ENCODE data around the gene FMN1.

Gene FMN1

DNA sequence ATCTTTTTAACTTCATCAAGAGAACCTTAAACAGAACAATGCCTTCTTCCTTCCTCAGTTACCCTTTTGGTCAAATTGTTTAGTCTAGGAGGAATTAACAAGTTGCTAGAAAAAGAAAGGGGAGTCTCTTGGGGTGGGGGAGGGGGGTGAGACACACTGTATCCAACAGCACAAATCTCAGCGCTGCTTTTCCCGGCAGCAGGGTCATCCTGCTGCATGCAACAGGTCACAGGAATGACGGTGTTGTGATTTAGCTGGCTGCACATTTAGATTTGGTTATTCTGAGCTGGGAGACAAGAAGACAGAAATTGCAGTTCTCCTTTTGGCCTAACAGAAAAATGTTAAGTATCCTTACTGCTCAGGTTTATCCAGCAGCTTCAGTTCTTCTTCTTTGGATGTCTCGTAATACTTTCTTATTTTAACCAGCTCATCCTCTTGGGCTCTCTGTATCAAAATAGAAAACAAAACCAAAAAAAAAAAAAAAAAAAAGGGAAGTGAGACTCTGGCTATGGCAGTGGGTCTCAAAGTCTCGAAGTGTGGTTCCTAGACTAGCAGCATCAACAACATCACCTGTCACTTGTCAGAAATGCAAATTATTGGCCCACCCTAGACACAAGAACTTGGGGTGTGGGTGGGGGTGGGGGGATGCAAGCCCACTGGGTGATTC lies 286.2 kb downstream of the FMN1 start:
- DNase-seq = peak; percentile 70 to 71

DNA sequence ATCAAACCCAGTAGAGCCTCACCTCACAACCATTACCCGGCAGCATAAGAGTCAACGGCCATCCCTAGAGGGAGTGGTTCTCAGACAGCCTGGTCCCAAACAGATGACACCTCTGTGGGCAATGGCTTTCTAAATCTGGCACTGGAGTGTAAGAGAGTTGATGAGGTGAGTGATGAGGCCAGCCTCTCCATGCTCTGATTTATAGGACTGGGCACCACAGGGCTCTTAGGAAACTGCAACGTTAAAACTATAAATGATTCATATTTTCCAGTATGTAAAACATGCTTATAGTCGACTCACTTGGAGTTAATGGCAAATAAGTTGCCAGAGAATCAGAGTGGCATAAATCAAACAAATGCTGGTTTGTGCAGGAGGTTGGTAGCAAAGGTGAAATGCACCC lies 289.0 kb downstream of the FMN1 start:
- no peak for DNase-seq

DNA sequence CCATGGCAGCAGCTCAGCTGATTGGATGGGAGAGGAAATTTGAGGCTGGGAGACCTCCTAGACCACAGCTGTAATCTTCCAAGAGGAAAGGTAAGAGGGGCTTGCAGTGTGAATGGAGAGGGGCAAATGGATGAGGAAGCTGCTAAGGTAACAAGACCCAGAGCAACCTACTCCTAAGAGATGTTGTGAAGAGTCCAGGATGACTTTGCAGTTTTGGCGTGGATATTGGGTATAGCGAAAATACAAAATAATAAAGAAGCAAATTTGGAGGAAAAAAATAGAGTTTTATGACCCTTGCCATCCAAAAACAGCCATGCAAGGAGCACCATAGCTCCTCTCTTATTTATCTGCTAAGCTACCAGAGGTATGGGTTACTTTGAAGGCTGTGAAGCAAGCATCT lies 290.1 kb downstream of the FMN1 start:
- DNase-seq = no peak

DNA sequence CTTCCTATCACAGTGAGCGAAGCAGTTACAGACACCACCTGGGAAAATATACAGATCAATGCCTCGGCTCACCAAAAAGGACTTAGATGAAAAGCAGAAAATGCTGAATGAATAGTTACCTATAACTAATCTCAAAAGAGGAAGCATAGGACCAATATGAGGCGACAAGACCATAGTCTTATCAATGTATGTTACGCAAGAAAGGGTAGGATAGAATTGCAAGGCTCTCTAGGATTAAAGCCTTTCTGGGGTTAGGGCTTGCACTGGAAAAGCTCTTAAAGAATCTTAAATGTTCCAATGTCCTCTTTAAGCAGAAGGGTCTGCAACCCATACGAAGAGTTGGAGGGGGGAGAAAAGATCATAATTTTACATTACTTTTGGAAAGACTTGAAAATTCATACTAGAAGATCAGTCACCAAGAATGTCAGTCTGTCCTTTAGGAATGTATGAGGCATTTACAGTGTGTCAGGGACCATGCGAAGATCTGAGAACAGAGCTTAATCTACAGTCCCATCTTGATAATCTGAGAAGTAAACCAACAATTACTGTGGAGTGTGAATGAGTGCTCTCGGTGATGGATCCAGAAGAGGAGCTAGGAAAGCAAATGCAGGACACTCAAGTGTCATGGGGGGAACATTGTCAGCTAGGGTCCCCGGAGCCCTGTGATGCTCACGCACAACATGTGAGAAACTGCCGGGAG lies 290.8 kb downstream of the FMN1 start:
- DNase-seq = no peak

DNA sequence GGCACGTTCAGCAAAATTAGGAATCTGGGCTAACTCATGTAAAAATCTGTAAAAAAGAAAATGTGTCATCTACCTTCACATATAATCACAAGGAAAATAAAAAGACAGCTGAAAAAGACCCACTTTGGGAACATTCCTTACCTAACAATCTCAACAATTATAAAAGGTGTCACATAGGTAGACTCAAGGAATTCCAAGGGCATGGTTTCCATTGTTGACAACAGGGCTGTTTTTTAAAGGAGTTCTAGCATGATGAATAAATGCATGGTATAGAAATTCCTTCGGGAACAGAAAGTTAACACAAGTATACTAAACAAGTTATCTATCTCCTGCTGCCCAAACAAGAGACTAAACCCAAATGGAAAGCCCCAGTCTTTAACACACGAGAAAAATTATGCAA lies 292.5 kb downstream of the FMN1 start:
- DNase-seq = no peak

DNA sequence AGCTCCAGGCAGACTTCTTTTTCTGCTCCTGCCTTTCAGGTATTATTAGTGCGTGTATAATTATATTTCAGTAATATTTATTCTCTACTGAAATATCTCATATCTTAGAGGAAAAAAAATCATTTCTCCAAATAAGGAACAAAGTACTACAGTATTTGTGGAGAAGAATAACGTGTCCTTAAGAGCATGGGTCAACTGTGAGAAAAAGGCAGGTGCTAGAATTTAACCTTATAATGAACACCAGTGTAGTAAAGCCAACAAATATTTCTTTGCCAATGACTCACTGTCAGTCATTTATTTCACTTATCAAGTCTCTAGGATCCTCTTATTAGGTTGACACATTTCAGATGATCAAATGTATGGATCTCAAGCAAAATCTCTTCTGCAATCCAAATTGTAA lies 293.3 kb downstream of the FMN1 start:
- no peak for DNase-seq

DNA sequence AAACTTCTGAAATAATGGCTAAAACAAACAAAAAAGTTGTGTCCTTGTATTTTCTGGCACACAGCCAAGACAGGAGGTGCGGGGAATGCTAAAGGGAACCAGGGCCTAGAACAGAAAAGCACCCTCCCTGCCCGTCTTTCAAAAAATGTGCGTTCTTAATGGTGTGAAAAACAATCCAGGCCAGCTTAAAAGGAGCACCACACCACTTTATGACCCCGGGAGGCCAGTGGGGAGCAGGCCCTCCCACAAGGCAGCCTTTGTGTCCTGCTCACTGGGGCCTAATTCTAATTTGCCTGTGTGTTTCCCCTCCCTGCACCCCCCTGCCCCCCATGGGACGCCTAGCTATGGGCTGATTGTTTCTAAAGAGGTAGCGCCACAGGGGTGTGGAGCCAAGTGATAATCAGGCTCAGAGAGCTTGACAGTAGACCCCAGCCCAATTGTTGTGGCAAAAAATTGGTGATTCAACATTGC lies 295.4 kb downstream of the FMN1 start:
- DNase-seq = no peak

DNA sequence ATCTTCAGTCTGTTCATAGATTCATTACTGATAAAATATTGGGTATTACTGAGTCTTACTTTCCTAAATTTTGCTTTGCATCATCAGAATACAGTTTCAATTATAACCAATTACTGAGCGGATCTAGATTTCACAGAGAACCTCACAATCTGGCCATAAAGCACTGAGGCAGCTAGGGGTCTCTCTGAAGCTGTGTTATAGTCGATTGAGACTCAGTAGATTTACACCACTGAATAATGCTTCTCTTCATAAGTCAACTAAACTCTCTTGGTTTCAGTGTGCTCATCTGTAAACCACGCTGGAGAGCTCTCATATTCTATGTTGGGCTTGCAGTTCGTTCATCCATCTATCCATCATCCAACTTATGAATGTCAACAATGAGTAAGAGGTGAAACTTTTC lies 296.1 kb downstream of the FMN1 start:
- DNase-seq = no peak

DNA sequence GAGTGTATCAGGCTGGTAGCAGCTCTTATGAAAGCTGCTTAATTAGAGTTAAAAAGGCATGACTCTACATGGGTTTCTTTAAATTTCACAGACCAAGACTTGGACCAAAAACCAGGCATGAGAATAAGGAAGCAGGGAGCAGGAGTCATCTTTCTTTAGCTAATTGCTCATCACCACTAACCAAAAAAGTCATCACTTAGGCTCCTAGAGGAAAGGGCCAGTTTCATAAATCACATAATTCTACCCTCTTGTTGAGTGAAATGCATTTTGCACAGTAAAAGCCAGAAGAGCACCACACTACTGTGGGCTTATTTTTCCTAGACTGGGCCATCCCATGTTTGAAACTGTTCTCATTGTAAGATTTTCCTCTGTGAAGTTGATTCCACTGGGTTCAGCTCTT lies 301.1 kb downstream of the FMN1 start:
- DNase-seq = no peak

DNA sequence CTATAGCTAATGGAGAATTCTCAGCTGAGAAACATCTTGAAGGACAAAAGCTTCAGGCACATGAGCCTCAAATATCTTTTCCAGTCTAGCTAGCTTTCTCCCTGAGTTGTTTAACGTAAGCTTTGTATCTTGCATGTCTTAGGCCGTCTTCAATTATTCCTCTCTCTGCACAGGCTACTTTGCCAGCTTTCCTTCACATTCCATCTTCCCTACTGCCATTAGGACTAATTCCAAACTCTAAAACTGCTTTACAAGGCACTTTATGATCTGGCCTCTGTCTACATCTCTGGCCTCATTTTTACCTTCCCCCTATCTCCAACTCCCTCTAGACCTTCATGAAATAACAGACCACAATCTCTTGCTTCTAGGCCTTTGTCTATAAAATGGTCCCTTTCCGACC lies 305.3 kb downstream of the FMN1 start:
- no peak for DNase-seq

DNA sequence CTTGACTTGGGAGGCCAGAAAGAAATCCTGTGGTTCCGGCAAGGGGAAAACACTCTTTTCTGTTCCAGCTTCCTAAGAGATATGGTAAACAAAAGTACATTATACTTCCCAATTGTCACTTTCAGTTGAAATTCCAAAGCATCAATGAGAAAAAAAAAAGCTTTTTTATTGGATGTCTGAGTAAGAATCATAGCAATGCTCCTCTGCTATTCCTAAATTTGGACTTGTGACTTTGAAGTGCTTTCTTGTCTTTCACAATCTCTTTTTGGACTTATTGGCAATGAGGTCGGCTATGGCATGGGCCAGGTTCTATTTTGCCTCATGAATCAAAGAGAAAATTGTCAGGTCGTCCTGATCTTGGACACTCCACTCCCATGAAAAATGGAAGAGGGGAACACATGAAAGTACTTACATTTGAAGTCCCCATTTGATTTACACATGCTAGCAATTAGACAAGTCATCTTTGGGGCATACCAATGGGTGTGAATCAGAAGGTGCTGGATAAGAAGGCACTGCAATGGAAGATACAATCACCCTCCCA lies 306.2 kb downstream of the FMN1 start:
- DNase-seq = no peak

DNA sequence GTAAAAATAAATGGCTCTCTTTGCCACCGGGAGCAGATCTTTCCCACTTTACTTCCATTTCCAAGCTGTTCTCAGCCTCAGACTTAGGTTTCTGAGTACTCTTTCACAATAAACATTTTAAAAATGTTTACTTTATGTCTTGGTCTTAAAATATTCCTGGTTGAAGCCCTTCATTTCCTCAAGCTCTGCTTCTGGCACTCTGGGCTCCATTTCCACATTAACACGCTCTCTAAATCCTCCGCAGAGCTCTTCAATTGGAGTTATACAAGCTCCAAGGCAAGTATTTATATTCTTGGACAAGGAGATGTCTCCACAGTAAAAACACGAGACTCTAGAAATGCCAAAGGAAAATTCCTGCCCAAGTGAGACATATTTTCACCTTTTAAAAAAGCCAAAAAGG lies 307.4 kb downstream of the FMN1 start:
- DNase-seq = no peak

DNA sequence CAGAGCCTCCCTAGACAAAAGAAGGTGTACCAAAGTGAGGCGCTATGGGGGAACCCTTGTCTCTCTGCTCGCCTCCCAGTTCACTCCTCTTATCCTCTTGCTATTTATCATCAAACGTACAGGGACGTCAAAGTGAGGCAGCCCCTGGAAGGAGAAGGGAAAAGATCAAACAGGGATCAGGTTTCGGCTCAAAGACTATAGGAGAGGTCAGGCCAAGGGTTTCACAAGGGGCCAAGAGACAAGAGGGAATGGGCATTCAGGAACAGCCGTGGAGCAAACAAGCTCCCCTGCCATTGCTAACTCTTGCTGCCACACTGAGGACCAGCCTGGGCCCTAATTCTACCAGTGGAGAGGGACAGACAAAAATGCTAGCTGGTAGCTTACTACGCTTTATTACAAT lies 308.1 kb downstream of the FMN1 start:
- DNase-seq = no peak

DNA sequence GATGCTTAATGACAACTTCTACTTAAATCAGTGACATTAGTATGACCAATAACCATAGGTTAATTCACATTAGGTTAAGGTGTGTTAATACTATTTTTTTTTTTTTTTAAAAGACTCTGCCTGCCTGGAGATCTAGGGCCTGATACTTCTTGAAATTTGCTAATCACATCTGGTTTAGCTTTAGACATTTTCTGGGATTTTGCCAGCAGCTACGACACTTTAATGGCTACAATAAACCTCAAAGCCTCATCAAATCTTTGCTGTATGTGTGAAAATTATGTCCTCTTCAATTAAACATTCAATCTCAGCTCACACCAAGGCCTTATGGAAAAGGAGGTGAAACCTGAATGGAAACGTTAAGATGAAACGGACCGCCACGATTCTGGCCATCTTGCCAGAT lies 308.8 kb downstream of the FMN1 start:
- no peak for DNase-seq

DNA sequence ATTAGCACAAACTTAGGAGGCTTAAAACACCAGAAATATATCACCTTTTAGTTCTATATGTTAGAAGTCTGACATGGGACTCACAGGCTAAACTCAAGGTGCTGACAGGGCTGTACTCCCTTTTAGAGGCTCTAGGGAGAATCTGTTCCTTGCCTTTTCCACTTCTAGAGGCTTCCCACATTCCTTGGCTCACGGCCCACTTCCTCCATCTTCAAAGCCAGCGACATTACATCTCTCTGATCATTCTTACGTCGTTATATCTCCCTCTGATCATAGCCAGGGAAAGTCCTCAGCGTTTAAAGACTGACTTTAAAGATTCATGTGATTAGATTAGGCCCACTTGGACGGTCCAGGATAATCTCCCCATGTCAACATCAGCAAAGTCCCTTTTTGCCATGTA lies 310.4 kb downstream of the FMN1 start:
- no peak for DNase-seq

DNA sequence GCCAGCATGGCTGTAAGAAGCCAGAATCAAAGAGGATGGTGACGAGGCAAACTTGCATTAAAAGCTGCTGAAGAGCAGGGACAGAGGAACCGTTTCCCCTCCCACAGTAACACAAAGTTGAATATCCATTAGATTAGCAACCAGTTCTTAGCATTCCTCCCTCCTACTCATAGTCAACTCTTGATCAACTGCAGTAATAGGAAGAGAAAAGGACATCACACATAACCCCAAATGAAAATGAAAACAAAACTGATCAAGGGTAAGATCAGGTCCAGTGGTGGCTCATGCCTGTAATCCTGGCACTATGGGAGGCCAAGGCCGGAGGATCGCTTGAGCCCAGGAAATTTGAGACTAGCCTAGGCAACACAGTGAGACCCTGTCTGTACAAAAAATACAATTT lies 311.6 kb downstream of the FMN1 start:
- peak in 1 of 2 donors; percentile 25 for DNase-seq

DNA sequence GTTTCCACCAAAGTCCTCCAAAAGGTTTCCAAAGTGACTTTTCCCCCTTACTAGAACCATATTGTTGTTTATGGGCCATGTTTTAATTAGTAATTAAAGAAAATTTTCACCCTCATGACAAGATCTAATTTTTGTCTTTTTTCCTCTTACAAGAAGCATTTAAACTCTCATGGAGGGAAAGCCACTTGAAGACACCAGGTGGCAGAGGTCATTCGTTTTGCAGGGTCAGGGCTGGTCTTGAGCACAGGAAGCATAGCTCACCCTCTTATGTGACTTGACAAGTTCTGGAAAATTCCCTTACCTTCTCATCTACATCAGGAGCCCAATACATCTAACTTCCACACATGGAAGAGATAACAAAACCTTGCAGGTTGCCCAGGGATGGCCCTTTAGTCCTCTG lies 313.0 kb downstream of the FMN1 start:
- DNase-seq = no peak

DNA sequence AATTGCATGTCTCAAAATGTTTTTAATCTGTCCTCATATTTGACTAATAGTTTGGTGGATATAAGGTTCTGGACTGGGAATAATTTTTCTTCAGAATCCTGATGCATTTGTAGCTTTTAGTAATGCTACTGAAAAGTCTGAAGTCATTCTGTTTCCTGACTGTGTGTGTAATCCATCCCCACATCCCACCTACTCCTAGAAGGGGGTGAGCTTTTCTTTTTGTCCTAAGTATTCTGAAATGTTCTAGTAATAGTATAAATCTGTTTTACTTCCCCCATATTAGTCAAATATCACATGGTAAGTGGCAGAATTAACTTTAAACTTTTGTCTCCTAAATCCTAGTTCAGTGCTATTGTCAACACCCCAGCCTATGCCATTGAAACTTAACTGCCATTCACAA lies 313.9 kb downstream of the FMN1 start:
- DNase-seq = peak in 1 of 2 donors; percentile 26

DNA sequence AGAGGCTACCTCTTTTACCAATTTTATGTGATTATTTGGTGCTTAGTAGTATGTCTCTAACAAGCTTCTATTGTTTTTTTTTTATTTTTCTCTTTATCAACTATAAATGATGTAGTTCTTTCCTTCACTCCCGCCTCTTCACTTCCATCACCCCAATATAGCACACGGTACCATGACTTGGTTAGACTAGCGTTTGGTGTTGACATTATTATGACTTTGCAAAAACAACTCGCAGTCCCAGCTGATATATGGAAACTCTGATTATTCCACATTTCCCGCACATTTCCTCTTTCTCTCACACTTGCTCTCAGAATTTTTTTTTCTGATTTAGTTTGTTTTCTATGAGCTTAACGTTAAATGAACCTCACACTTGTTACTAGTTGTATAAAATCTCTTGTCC lies 314.5 kb downstream of the FMN1 start:
- DNase-seq = peak; percentile 30 to 34

DNA sequence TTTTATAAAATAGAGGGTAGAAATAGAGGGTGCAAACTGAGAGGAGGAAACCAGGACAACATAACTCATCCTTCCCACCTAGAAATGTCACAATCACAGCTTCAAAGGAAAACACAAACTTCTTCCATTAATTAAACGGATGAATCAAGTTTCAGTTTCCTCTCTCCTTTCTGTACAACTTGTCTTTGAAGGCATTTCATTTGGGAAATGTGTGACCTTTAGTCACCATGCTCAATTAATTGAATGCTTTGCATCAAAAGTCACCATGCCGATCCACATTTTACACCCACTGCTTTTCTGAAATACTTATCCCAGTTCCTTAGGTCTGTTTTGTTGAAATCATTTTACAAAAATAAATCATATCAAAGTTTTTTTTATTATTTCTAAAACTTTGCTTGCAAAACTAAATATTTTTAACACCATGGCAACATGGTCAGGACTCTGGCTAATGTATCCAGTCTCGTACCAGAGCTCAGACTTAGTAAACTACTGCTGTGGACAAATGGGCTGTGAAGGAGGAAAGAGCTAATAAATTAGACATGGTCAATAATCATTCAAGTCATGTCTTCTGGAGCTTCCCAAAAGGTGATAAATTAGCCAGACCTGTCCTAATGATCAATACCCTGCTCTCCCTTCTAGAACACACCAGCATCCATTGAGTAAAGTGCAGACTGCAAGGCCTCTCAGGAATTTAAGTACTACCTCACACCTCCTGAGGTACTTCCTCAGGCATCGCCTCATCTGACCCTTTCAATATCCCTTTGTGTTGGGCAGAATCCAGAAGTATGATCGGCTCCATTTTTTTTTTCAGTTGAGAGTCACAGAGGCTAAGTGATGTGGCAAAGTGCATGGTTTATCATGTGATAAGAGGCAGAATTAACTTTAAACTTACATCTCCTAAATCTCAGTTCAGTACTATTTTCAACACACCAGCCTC lies 315.4 kb downstream of the FMN1 start:
- peak; percentile 24 to 38 for DNase-seq

DNA sequence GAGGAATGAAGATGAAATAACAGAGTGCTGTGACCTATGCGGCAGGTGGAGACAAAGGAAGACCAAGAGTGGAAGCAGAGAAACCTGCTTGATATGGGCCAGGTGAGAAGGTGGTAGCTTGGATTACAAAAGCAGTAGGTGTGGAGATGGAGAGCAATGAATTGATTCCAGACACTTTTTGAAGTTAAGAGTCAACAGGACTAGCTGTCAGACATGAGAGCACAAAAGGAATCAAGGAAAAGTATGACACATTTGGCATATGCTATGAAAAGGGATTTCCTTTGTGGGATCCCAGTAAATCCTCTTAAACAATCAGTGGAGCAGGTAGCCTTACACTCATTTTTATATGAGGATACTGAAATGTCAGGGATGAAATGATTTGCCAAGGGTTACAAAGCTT lies 316.2 kb downstream of the FMN1 start:
- DNase-seq = no peak

DNA sequence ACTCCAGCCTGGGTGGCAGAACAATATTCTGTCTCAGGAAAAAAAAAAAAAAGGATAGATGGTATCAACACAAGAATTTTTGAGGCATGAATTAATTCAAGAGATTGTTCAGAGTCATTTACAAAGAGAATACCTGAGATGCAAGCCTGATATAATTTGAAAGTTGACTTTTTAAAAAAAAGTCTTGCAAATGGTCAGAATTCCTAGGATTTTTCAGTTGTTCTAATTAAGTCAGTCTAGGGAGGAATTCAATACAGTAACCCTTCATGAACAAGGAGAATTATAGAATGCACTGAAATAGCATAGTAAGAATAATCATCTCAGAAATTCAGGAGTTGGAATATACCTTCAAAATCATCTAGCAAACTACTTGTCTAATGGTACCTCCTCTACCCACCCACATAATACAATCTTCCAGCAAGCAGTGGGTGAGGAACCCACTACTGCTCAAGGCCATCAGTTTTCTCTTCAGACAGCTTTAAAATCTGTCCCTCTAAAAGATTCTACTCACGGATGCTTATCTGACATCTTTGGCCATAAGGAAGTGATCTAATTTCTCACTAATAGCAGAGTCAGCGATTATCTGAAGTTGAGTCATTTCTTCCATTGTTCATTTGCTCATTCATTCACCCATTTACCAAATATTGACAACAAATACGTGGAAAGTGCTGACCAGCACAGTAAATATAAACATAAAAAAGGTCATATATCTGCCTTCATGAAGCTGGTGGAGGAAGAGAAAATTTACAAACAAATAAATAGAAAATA lies 317.1 kb downstream of the FMN1 start:
- DNase-seq = no peak
